HepG2 (cell line): Measurements from ENCODE around the gene TRPC4. TPM values are rescaled to one million over a fixed set of nuclear protein-coding genes. Genes with fewer than 3 reads are reported as not detected.
A peak's percentile ranks its signal among the peaks of the same experiment; 100 is the strongest.

Experiments
- ATAC-seq: fragments of 200-7000 bp; cut with Tn5 transposase; 3 replicates; pipeline ENCODE4 v1.9.1; 2020; ENCODE audit warnings: mild to moderate bottlenecking, moderate library complexity
- BruUV-seq: library from RNA; stranded (reverse); fragments of 400-500 nt; replicated peaks from 2 replicates; lab custom pipeline; 2021; lab: Mats Ljungman, UMichigan
- CTCF ChIA-PET: fragments of 300-600 bp; formaldehyde crosslinking; extraction: SDS; loops from one replicate; lab custom pipeline; 2021; ENCODE audit warnings: low total read pairs, inconsistent platforms, low intra/inter-chr PET ratio; lab: Yijun Ruan, JAX
- POLR2A ChIA-PET: fragments of 350-600 bp; sonication (Branson Sonifier 250); formaldehyde crosslinking; loops from one replicate; lab custom pipeline; 2020; ENCODE audit warnings: antibody characterized with exemption, inconsistent platforms; lab: Yijun Ruan, JAX
- DNase-seq: peaks from one replicate; pipeline ENCODE4 v3.0.0-alpha.2; 2015; ENCODE audit warnings: low spot score
- FAIRE-seq: peaks from 3 replicates; lab custom pipeline; 2011; peaks lifted over from hg19 to GRCh38; lab: Jason Lieb, UNC
- H2AFZ ChIP-seq: one replicate; pipeline ENCODE4 v1.6.1; 2011; ENCODE audit warnings: low read length, inconsistent platforms
- H3K27ac ChIP-seq: fragments of 300-600 bp; 3 replicates; pipeline ENCODE4 v1.8.0; 2011; ENCODE audit warnings: mixed run types, mild to moderate bottlenecking, mixed read lengths, low read length, inconsistent platforms; ENCODE audit not compliant: insufficient read depth; ENCODE audit errors: extremely low read length
- H3K27me3 ChIP-seq, 2 experiments: fragments of 200-600 bp in 1 of 2; 2 replicates in 1 of 2; 3 replicates in 1 of 2; pipeline versions ENCODE4 v1.6.0 to v1.8.0; 2011; ENCODE audit warnings: low read length in 2 of 2, mild to moderate bottlenecking in 2 of 2, moderate library complexity in 2 of 2, inconsistent platforms in 1 of 2; ENCODE audit not compliant: insufficient read depth in 2 of 2, control insufficient read depth in 1 of 2
- H3K36me3 ChIP-seq, 2 experiments: fragments of 200-600 bp in 1 of 2; replicated peaks in 1 of 2; 2 replicates in 1 of 2; 3 replicates in 1 of 2; pipeline versions ENCODE4 v1.5.1 to v1.8.0; 2011; ENCODE audit warnings: low read length in 2 of 2, inconsistent platforms in 1 of 2; ENCODE audit not compliant: insufficient read depth in 2 of 2, control insufficient read depth in 1 of 2
- H3K4me1 ChIP-seq: 2 replicates; pipeline ENCODE4 v1.5.1; 2012; ENCODE audit warnings: low read length, inconsistent platforms; ENCODE audit not compliant: insufficient read depth
- H3K4me2 ChIP-seq: 2 replicates; pipeline ENCODE4 v1.6.0; 2011; ENCODE audit warnings: low read depth, low read length, inconsistent platforms
- H3K4me3 ChIP-seq, 3 experiments: fragments of 200-600 bp in 1 of 3; sonication (generic), shearing (Covaris generic) in 1 of 3; replicated peaks in 1 of 3; 2 replicates each; pipeline ENCODE4 v1.5.1; 2011 to 2016; ENCODE audit warnings: low read length in 3 of 3, inconsistent platforms in 2 of 3, low read depth in 2 of 3, mild to moderate bottlenecking in 2 of 3, control low read depth in 1 of 3, mixed read lengths in 1 of 3; ENCODE audit not compliant: insufficient read depth in 1 of 3
- H3K79me2 ChIP-seq: one replicate; pipeline ENCODE4 v1.6.1; 2011; ENCODE audit warnings: low read length, inconsistent platforms; ENCODE audit not compliant: insufficient read depth
- H3K9ac ChIP-seq: 2 replicates; pipeline ENCODE4 v1.6.0; 2011; ENCODE audit warnings: mild to moderate bottlenecking, low read depth, low read length, inconsistent platforms; ENCODE audit not compliant: insufficient read depth
- H3K9me3 ChIP-seq: 2 replicates; pipeline ENCODE4 v1.5.1; 2012; ENCODE audit warnings: mild to moderate bottlenecking, low read length
- H4K20me1 ChIP-seq: 2 replicates; pipeline ENCODE4 v1.6.0; 2011; ENCODE audit warnings: inconsistent platforms, mild to moderate bottlenecking, low read length, moderate library complexity; ENCODE audit not compliant: insufficient read depth
- ATAD3A ChIP-seq: sonication (generic); formaldehyde crosslinking; IDR thresholded peaks from 2 replicates; pipeline ENCODE4 v1.4.0; 2020; ENCODE audit warnings: missing genetic modification reagents
- ATF7 ChIP-seq, 2 experiments: fragments of 450-650 bp in 1 of 2; sonication (generic) in 1 of 2; formaldehyde crosslinking in 1 of 2; IDR thresholded peaks; 2 replicates each; pipeline versions ENCODE4 v1.4.0 to v1.6.1; 2016 to 2020; ENCODE audit warnings: antibody characterized with exemption in 1 of 2, mild to moderate bottlenecking in 1 of 2, missing genetic modification reagents in 1 of 2
- CREB1 ChIP-seq, 2 experiments: fragments of 450-650 bp in 1 of 2; IDR thresholded peaks; 2 replicates each; pipeline ENCODE4 v1.6.1; 2016 to 2017; ENCODE audit warnings: control low read depth in 1 of 2, mild to moderate bottlenecking in 1 of 2, missing compliant biosample characterization in 1 of 2, missing genetic modification characterization in 1 of 2
- DMTF1 ChIP-seq: sonication (generic); formaldehyde crosslinking; IDR thresholded peaks from 2 replicates; pipeline ENCODE4 v1.4.0; 2020; ENCODE audit warnings: mild to moderate bottlenecking, missing genetic modification reagents
- HDAC6 ChIP-seq: fragments of 200-600 bp; sonication (generic); IDR thresholded peaks from 2 replicates; pipeline ENCODE4 v1.7.0; 2017; ENCODE audit warnings: mild to moderate bottlenecking, antibody characterized with exemption, low read length, low read depth
- KLF13 ChIP-seq: sonication (generic); formaldehyde crosslinking; IDR thresholded peaks from 2 replicates; pipeline ENCODE4 v1.4.0; 2020; ENCODE audit warnings: mild to moderate bottlenecking, missing genetic modification reagents
- MAFK ChIP-seq, 2 experiments: IDR thresholded peaks in 1 of 2; conservative IDR thresholded peaks in 1 of 2; 2 replicates each; pipeline ENCODE4 v1.6.1; 2011; ENCODE audit warnings: improper control_type of control experiment in 2 of 2, low read length in 2 of 2
- NFKBIZ ChIP-seq: IDR thresholded peaks from 2 replicates; pipeline ENCODE4 v1.6.1; 2018; ENCODE audit warnings: missing genetic modification reagents, missing compliant biosample characterization
- NR2C2 ChIP-seq: sonication (generic); formaldehyde crosslinking; IDR thresholded peaks from 2 replicates; pipeline ENCODE4 v1.4.0; 2020; ENCODE audit warnings: missing genetic modification reagents, mild to moderate bottlenecking, moderate library complexity, borderline replicate concordance
- TP53 ChIP-seq: sonication (generic); formaldehyde crosslinking; conservative IDR thresholded peaks from 2 replicates; pipeline ENCODE4 v1.4.0; 2020; ENCODE audit warnings: missing genetic modification reagents
- ZBED4 ChIP-seq: sonication (generic); formaldehyde crosslinking; IDR thresholded peaks from 2 replicates; pipeline ENCODE4 v1.4.0; 2020; ENCODE audit warnings: missing genetic modification reagents, borderline replicate concordance
- ZFP36L1 ChIP-seq: sonication (generic); formaldehyde crosslinking; IDR thresholded peaks from 2 replicates; pipeline ENCODE4 v1.8.0; 2022; ENCODE audit warnings: mild to moderate bottlenecking, missing genetic modification reagents, moderate library complexity
- ZFP90 ChIP-seq: sonication (generic); formaldehyde crosslinking; IDR thresholded peaks from 2 replicates; pipeline ENCODE4 v1.8.0; 2022; ENCODE audit warnings: missing genetic modification reagents, mild to moderate bottlenecking, inconsistent platforms, borderline replicate concordance
- ZNF563 ChIP-seq: sonication (generic); formaldehyde crosslinking; IDR thresholded peaks from 2 replicates; pipeline ENCODE4 v1.8.0; 2022; ENCODE audit warnings: mild to moderate bottlenecking, moderate library complexity, missing genetic modification reagents
- WGBS: methylation state at CpG from one replicate; pipeline ENCODE4 v1.1.6; 2017; ENCODE audit warnings: low lambda C conversion rate; 5-methylcytosine and 5-hydroxymethylcytosine counted together
- in situ Hi-C: cut with HindIII; loops from 2 replicates; pipeline ENCODE4 v1.10.0; 2017; ENCODE audit warnings: low pct_unique_long_range_greater_than_20kb; ENCODE audit not compliant: extremely low pct_ligation_motif_present
- intact Hi-C: fragments of 100-400 bp; cut with micrococcal nuclease; formaldehyde crosslinking; loops from one replicate; pipeline ENCODE4 v1.10.0; 2022; ENCODE audit not compliant: unreplicated experiment
- polyA plus RNA-seq, 8 experiments: library from polyadenylated mRNA; depleted of rRNA in 3 of 8; stranded (reverse) in 7 of 8; unstranded in 1 of 8; fragments of >200 nt; fragmentation: Illumina TruSeq in 4 of 8; extraction: Trizol in 4 of 8; gene quantifications; 2 replicates each; pipeline versions ENCODE4 v1.2.1 to v1.2.3, GENCODE V29; 2011 to 2016; ENCODE audit warnings: low read depth in 4 of 8, missing spikeins in 1 of 8, mixed read lengths in 1 of 8; ENCODE audit not compliant: insufficient read depth in 1 of 8
- total RNA-seq, 5 experiments: library from RNA; depleted of rRNA; stranded (reverse); fragments of >200 nt; fragmentation: Illumina TruSeq; extraction: Trizol; gene quantifications; 2 replicates each; pipeline ENCODE4 v1.2.3, GENCODE V29; 2016; ENCODE audit warnings: low read depth in 1 of 5

Gene TRPC4
- total and polyA plus RNA-seq, 2 of the 13 experiments (the other 11 are each of a cell fraction or from before 2014, with no cell fraction given), result not detected

GRCh38 chr13:37884674-37885073 lies 15.1 kb upstream of the TRPC4 start:
- WGBS, result 48% methylated on average over 2 of the region's 2 CpGs

GRCh38 chr13:37884026-37884425 lies 14.5 kb upstream of the TRPC4 start:
- H3K4me1 ChIP-seq, result no peaks in the 10 kb centered on the region
- H4K20me1 ChIP-seq, result no peaks in the 10 kb centered on the region
- TF ChIP-seq NFKBIZ (CRISPR knock-in tag), result no peak
- TF ChIP-seq NR2C2 (CRISPR knock-in tag), result no peak
- TF ChIP-seq ZNF563, result no peak
- TF ChIP-seq HDAC6, result no peak
- no peak for TF ChIP-seq ZFP90 (CRISPR knock-in tag)
- TF ChIP-seq DMTF1, result no peak
- TF ChIP-seq ATAD3A, result no peak
- TF ChIP-seq ZBED4 (CRISPR knock-in tag), result no peak
- no peaks in the 10 kb centered on the region for H3K27me3 ChIP-seq
- intact Hi-C loops, result no loop called here
- in situ Hi-C loops, result no loop called here
- FAIRE-seq (no peak), DNase-seq (no peak), ATAC-seq (no peak)
- ChIA-PET POLR2A (no interaction called here), CTCF (no interaction called here)
- H3K4me3 ChIP-seq, result no peak overlapping the region
- no peak overlapping the region for H3K9ac ChIP-seq
- no peak overlapping the region for H2AFZ ChIP-seq
- H3K9me3 ChIP-seq, result no peaks in the 10 kb centered on the region
- no peak overlapping the region for H3K27ac ChIP-seq
- WGBS, result 0% methylated on average over 1 of the region's 1 CpG
- no peaks in the 10 kb centered on the region for H3K79me2 ChIP-seq
- H3K4me2 ChIP-seq, result no peak overlapping the region
- no peaks in the 10 kb centered on the region for H3K36me3 ChIP-seq
- BruUV-seq, result no TSS peak

More at GRCh38 chr13:37884674-37885073, 15.1 kb upstream of the TRPC4 start:
- FAIRE-seq (no peak), DNase-seq (no peak), ATAC-seq (no peak)
- H3K9ac ChIP-seq, result no peak overlapping the region
- H4K20me1 ChIP-seq, result no peaks in the 10 kb centered on the region
- no peaks in the 10 kb centered on the region for H3K4me1 ChIP-seq
- ChIA-PET CTCF (no interaction called here), POLR2A (no interaction called here)
- no peaks in the 10 kb centered on the region for H3K9me3 ChIP-seq
- H3K36me3 ChIP-seq, result no peaks in the 10 kb centered on the region
- BruUV-seq, result no TSS peak
- no peak overlapping the region for H2AFZ ChIP-seq
- TF ChIP-seq ZFP36L1 (CRISPR knock-in tag), result no peak
- peak in 1 of 2 experiments; percentile 16; a peak in 1 of 4 replicates for TF ChIP-seq MAFK (conservative IDR thresholded peaks at IDR 0.05 in 1 of 2, IDR thresholded peaks at IDR 0.05 in 1 of 2; ENCODE audit: low read length in 2 of 2)
- no peak for TF ChIP-seq KLF13 (CRISPR knock-in tag)
- no peak for TF ChIP-seq TP53 (CRISPR knock-in tag)
- TF ChIP-seq ATF7 (IDR thresholded peaks at IDR 0.05), result peak; percentile 88
- TF ChIP-seq ATF7 (CRISPR knock-in tag; IDR thresholded peaks at IDR 0.05), result no peak
- TF ChIP-seq CREB1 (IDR thresholded peaks at IDR 0.05), result peak; percentile 25; the same call in 1 of the 2 replicates
- TF ChIP-seq CREB1 (CRISPR knock-in tag; IDR thresholded peaks at IDR 0.05), result no peak
- no peaks in the 10 kb centered on the region for H3K79me2 ChIP-seq
- in situ Hi-C loops (no loop called here), intact Hi-C loops (no loop called here)
- no peak overlapping the region for H3K4me2 ChIP-seq
- H3K4me3 ChIP-seq, result no peak overlapping the region
- H3K27ac ChIP-seq, result no peak overlapping the region
- H3K27me3 ChIP-seq, result no peaks in the 10 kb centered on the region
